Muscle of arm (tissue), 12 donors: Measurements from ENCODE around the gene COL25A1. TPM values are rescaled to one million over a fixed set of nuclear protein-coding genes. Genes with fewer than 3 reads are reported as not detected.

Experiments
- DNase-seq: peaks from one replicate; pipeline ENCODE4 v3.0.0-alpha.2; 2013
- polyA plus RNA-seq, 12 donors: library from polyadenylated mRNA; unstranded; fragments of 120-200 nt; gene quantifications; one replicate each; pipeline ENCODE4 v1.2.1, GENCODE V29; 2013; ENCODE audit not compliant: insufficient read length in 12 of 12

Gene COL25A1
- polyA plus RNA-seq, 12 donors, result 3.0 to 14.5 (median 6.1) TPM; not detected in 1

DNA sequence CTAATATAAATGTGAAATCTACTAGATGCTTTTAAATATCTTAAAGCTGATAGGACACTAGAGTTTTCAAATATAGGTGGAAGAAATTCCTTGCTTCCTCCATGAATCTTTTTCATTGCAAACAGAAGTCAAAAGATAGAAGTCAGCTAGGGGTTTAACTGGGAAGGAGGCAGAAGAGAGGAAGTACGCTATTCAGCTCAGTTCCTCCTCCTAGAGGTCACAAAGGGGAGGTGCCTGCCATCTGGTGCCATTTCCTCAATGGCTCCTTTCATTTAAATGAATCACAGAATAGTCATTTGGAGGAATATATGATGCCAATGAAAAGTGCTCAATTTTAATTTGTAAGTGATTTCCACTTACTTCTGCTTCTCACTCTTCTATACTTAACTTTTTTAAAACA is 8.5 kb downstream of the COL25A1 start:
- DNase-seq, result no peak

- DNase-seq, result no peak
These were observed 10.7 kb downstream of the COL25A1 start for GRCh38 chr4:109291707-109292238.

DNA sequence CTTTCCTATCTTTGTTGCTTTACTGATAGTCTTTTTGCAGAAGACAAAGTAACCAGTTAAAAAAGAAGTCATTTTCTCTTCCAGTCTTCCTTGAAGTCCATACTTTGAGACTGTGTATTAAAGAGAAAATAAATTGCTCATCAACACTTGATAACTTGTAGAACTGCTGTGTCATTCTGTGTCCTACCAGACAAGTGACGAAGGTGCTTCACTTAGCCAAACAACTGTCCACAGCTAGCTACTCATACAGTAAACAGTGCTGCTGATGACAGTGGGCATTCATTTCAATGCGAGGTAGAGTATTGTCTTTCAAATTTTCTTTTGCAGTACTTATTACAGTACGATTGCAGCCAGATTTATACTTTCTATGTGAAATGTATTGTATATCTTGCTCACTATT is 11.5 kb downstream of the COL25A1 start:
- DNase-seq, result no peak

DNA sequence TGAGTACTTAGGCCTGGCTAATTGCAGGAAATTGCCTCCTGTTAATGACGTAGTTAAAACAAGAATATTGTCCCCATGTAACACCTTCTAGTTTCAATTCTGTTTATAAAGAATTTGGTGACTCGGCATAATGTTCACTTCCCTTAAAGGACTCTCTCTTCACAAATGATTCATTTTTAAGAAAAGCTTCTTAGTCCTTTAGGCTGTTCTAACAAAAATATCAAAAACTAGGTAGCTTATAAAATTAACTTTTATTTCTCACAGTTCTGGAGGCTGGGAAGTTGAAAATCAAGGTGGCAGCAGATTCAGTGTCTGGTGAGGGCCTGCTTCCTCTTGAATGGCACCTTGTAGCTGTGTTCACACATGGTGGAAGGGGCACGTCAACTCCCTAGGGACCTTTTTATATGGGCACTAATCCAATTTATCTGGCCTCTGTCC is 23.8 kb downstream of the COL25A1 start:
- DNase-seq, result no peak

DNA sequence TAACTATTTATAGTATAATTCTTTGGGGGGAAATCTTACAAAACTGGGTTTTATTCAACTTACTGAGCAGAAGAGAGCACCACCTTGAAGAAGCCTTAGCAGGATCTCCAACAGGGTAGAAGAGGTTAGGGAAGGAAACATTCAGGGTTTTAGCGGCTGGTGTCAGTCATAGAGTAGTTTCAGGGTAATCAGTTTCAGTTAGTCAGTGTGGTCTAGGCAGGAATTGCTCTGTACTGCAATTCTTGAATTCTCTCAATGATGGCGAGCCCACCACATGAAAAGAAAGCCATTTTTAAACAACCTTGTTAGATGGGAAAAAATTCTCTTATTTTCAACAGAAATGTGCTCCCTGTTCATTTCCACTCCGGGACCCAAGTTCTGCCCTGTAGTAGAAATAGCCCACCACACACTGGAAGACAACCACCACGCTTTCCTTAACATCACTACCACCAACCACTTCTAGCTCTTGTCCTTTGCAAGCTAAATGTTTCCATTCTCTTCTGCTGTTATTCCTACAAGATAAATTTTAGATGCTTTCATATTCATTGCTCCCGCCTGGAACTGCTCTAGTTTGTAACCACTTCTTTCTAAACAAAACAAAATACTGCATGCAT is 25.9 kb downstream of the COL25A1 start:
- no peak for DNase-seq

GRCh38 chr4:109275066-109275745 is 27.3 kb downstream of the COL25A1 start:
- no peak for DNase-seq

DNA sequence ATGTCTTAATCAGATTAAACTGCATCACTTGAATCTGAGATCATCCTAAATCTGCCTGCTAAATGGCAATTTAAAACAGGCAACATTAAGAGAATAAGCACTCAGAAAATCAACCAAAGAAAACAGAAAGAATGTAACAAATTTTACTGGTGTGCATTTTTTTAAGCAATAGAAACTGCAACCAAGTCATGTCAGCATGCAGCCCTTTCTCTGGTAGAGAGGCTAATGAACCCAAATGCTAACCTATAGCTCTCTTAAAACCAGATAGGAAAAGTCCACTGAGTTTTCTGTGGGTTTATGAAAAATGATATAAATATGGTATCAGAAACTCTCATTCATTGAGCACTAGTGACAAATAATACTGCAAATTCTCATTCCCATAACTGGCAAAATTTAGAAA is 35.6 kb downstream of the COL25A1 start:
- no peak for DNase-seq

GRCh38 chr4:109266236-109266635 is 36.2 kb downstream of the COL25A1 start:
- no peak for DNase-seq

DNA sequence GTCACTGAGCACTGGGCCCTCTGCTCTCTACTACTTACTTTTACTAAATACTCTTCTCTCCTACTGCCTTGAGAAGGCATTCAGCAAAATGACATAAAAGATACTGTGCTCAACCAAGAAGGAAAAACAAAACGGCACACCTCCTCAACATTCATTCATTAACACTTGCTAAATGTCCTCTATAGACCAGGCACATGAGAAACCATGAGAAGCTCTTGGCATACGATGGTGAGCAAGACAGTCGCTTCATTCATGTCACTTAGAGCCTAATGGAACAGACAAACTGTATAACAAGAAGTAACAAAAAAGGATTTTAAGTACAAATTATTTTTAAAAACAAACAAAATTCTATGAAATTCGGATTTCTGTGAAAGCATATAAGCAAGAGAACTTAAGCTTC is 38.7 kb downstream of the COL25A1 start:
- DNase-seq, result no peak

DNA sequence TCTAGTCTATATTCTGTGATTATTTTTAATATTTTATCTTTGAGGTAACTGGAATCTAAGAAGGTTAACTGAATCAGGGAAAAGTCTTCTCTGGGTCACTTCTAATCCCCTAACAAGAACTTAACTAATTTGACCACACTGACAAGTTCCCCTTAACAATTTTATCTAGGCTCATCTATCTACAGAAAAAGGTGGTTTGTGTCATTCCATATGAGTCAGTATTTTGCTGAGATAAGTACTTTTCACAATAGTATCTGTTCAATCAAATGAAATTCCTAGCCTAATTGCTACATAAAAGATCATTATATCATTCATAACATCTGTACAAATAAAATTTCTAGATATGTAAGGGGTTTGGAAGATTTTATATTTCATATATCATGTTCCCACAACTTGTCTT is 45.6 kb downstream of the COL25A1 start:
- DNase-seq, result no peak

- DNase-seq, result no peak
These were observed 47.6 kb downstream of the COL25A1 start for GRCh38 chr4:109254845-109255244.

- DNase-seq, result no peak
These were observed 51.1 kb downstream of the COL25A1 start for GRCh38 chr4:109251396-109251795.

GRCh38 chr4:109248322-109248900 is 54.0 kb downstream of the COL25A1 start:
- no peak for DNase-seq

GRCh38 chr4:109243871-109244270 is 58.6 kb downstream of the COL25A1 start:
- no peak for DNase-seq

DNA sequence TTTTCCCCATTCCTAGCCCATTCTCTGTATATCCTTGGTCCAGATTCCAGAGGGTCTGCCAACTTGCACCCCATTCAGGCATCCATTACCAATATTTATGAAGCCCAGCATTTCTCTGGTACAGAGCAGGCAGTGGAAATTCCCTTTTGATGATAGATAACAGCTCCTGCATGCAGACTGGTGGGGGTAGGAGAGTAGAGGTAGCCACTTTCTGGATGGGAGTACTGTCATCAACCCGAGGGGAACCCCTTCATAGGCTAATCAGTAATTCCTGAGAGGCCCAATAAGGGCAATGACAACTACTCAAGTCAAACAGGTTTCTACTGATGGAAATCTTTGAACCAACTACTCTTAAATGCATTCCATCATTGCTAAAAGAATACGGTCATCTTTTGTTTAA is 63.7 kb downstream of the COL25A1 start:
- no peak for DNase-seq

- no peak for DNase-seq
These were observed 66.8 kb downstream of the COL25A1 start for GRCh38 chr4:109235683-109236082.

DNA sequence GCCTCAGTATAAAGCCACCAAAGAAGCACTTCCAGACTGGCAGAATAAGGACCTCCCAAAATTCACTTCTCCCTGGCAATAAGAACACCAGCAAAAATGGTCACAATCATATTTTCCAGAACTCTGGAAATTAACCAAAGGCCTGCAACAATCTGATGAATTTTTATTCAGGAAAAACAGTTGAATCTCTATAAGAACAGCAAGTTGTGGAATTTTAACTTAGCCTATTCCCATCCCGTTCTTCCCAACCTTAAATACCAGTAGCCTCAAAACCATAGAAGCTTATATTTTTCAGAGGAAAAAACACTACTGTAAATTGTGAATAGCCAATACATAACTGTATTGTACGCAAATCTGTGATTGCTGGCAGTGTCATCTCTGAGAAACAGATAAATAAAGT is 67.9 kb downstream of the COL25A1 start:
- no peak for DNase-seq

GRCh38 chr4:109233570-109233969 is 68.9 kb downstream of the COL25A1 start:
- DNase-seq, result no peak

DNA sequence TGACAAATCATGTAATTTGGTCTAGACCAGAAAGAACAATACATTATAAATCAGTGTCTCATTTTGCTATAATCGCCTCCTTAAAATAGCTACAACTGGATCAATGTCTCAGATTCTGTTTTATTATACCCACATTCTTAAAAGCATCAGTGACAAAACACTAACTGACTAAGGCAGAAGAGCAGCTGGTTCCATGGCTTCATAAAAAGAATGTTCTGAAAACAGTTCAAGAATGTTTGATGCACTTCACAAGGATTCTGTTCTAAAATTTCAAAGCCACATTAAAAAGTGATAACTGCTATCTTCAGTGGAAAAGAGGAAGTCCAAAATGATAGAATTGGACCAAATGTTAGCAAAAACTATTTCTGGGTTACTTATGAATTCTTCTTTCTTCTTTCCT is 69.8 kb downstream of the COL25A1 start:
- DNase-seq, result no peak

GRCh38 chr4:109231331-109231730 is 71.1 kb downstream of the COL25A1 start:
- DNase-seq, result no peak

- DNase-seq, result no peak
These were observed 73.4 kb downstream of the COL25A1 start for GRCh38 chr4:109229028-109229427.

DNA sequence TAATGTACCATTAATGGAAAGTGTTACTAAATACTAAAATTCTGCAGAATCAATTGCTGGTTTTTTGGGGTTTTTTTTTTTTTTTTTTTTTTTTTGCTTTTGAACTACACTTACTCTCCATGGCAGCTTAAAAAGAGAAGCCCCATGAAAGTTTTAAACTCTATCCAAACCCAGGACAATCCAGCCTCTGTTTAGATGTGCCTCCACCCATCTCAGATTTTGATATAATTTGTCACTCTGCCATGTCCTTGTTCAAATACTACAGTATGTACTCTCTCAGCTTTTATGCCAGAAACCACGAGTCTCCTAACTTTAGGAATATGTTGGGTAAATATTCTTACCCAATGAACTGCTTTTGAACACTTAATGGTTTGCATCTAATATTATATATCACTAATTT is 84.2 kb downstream of the COL25A1 start:
- no peak for DNase-seq

DNA sequence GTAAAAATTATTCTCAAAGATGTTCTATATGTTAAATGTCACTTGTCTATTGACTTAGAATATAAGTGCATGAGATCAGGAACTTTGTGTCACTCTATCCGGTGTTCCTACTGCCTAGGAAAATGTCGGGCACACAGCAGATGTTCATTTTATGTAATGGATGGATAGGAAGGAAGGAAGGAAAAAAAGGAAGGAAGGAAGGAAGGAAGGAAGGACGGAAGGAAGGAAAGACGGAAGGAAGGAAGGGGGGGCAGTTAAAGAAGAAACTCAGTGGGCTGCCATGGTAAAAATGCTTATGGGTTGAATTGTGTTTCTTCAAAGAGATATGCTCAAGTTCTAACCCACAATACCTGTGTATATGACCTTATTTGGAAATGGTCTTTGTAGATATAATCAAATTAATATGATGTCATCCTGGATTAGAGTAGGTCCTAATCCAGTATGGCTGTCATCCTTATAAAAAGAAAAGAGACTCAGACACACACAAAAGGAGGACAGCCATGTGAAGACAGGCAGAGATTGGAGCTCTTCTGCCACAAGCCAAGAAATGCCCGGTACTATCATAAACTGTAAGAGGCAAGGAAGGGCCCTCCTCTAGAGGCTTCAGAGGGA is 86.3 kb downstream of the COL25A1 start:
- DNase-seq, result no peak
